AG09309 (cell line): Measurements from ENCODE around the gene GRK4.
A peak's percentile ranks its signal among the peaks of the same experiment; 100 is the strongest.

Experiments used
- DNase-seq: peaks from one replicate; pipeline ENCODE4 v3.0.0-alpha.2; 2010; ENCODE audit warnings: low read depth
- H3K4me3 ChIP-seq: 2 replicates; pipeline ENCODE4 v1.5.1; 2011; ENCODE audit warnings: mild to moderate bottlenecking, low read depth, low read length, moderate library complexity; ENCODE audit not compliant: control insufficient read depth
- CTCF ChIP-seq: IDR thresholded peaks from 2 replicates; pipeline ENCODE4 v1.5.1; 2011; ENCODE audit warnings: mild to moderate bottlenecking, low read depth, low read length, inconsistent platforms; ENCODE audit not compliant: insufficient read depth, control insufficient read depth; ENCODE audit errors: missing control alignments

Gene GRK4

GRCh38 chr4:2991243-2991642 is 27.9 kb downstream of the GRK4 start:
- no peak for TF ChIP-seq CTCF
- H3K4me3 ChIP-seq, result no peak overlapping the region
- DNase-seq, result no peak

GRCh38 chr4:2994917-2995316 is 31.5 kb downstream of the GRK4 start:
- no peak overlapping the region for H3K4me3 ChIP-seq
- no peak for DNase-seq
- TF ChIP-seq CTCF, result no peak

- no peak for DNase-seq
- no peak overlapping the region for H3K4me3 ChIP-seq
- no peak for TF ChIP-seq CTCF
Measured at GRCh38 chr4:2995546-2996265, 32.3 kb downstream of the GRK4 start.

GRCh38 chr4:2996415-2996814 is 33.0 kb downstream of the GRK4 start:
- no peak for DNase-seq
- H3K4me3 ChIP-seq, result no peak overlapping the region
- TF ChIP-seq CTCF, result no peak

- DNase-seq, result no peak
- no peak overlapping the region for H3K4me3 ChIP-seq
- TF ChIP-seq CTCF, result no peak
Measured at GRCh38 chr4:3007724-3008123, 44.4 kb downstream of the GRK4 start.

- H3K4me3 ChIP-seq, result no peak overlapping the region
- no peak for DNase-seq
- TF ChIP-seq CTCF, result peak; percentile 48
Measured at GRCh38 chr4:3009422-3009821, 46.1 kb downstream of the GRK4 start.
